HG03442 (cell line): ENCODE measurements around the gene MFN1.

Experiments used
- ATAC-seq: cut with Tn5 transposase; IDR thresholded peaks from one replicate; pipeline ENCODE4 v1.9.1; 2021; ENCODE audit warnings: mild to moderate bottlenecking, moderate library complexity; ENCODE audit not compliant: unreplicated experiment

MFN1 gene

DNA sequence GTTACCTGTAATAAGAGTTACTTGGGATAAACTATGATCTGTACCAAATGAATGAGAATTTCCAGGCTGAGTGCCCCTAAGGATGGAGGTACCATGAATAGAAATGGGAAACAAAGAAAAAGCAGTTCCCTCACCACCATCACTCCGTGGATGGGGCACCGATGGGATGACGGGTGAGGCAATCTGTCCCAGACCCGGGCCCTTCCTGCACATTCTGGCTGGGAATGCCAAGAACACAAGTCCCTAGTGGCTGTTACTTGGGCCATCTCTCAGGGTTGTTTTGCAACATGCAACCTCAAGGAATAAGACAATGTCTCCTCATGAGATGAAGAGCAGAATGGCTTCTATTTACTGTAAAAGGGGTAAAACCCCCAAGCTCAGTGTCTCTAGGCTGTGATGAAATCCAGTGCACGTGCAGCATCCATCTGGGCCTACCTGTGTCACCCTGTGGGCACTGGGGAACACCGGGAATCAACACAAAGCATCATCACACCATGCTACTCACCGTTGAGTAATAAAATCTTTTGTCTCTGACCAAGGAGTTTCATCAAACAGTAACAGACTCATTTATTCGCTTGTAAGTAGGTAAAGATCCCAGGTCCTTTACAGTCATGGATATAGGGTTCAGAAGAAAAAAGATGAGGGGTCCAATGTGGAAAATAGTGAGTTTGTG, 81.5 kb downstream of the MFN1 start:
- ATAC-seq = no peak

DNA sequence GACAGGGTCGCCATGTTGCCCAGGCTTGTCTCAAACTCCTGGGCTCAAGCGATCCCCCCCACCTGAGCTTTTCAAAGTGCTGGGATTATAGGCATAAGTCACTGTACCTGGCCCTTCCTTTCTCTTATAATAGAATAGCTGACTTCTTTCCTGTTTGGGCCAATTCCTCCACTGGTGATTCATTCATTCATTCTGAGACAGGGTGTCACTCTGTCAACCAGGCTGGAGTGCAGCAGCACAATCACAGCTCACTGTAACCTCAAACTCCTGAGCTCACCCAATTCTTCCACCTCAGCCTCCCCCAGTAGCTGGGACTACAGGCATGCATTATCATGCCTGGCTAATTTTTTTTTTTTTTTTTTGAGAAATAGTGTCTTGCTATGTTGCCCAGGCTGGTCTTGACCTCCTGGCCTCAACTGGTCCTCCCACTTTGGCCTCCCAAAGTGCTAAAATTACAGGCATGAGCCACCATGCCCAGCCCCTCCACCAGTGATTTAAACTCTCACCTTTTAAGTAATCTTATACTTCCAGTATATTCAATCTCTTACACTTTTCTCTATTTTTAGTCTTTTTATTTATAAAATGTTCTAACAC, 82.9 kb downstream of the MFN1 start:
- ATAC-seq = no peak

DNA sequence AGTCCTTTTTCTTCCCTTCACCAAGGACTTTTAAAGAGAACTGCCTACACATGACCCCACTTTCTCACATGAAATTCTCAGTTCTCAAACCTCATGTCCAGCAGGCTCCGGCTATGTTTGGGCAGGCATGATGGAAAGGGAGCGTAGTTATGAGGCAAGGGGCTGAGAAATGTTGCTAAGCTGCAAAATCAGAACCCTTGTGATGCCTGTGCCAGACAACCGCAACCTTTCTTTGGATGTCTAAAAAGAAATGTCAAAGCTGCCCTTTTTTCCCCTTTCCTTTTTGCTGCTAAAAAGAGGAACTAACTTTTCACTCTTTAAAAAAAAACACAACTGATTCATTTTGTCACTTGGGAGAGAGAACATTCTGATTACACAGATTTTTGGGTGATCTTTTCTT, 84.5 kb downstream of the MFN1 start:
- peak; percentile 66 for ATAC-seq

DNA sequence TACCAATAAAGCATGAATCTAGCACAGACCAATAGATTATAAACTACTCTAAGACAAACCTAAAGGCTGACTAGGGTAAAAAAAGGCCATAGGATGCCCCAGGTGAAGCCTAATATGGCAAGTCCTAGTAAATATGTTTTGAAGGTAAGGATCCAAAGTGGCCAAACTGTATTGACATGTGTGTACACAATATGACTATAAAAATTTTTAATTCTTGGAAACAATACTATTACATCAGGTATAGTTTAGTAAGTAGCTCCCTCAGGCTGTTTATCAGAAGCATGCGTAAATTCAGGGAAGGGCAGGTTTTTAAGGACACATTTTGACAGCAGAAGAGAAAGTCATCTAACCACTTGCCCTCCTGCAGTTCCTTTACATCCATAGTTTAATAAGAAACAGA, 84.9 kb downstream of the MFN1 start:
- no peak for ATAC-seq

DNA sequence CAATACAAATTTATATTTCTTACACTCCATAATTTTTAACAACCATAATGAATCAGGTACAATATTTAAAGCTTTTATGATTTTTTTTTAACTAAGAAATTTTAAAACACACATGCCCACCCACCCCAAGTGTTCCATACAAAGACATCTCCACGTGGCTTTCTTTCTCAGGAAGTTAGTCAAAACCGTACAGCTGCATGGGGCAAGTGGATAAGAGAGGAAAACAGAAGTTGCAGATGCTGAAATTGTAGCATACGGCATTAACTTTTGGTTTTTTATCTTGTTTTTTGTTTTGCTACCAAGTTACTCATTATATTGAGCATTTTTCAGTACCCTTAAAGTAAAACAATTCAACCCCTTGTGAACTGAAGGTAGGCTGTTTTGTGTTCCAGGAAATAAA, 89.0 kb downstream of the MFN1 start:
- ATAC-seq = no peak

DNA sequence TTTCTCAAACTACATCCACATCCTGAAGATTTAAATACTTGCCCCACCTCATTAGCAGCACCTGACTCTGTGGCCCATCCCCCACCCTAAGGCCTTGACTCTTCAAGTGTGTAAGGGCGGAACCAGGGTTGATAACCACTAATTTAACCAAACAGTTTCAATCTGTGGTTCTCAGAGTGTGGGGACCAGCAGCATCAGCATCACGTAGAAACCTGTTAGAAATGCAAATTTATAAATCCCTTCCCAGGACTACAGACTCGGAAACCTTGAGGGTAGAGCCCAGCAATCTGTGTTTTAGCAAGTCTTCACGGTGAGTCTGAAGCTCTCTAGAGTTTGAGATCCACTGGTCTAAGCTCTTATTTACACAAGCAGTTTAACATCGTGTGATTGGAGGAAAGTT, 91.3 kb downstream of the MFN1 start:
- peak; percentile 81 for ATAC-seq
